IMR-90 (cell line): ENCODE data around the gene ZNF621. TPM values are rescaled to one million over a fixed set of nuclear protein-coding genes. Genes with fewer than 3 reads are reported as not detected.
"Not testable (repeated sequence)": the region's sequence is repeated elsewhere in the genome, so short reads cannot be mapped to it uniquely, and the experiment has no call there.

ENCODE experiments used
- ATAC-seq: fragments of 200-7000 bp; cut with Tn5 transposase; 2 replicates; pipeline ENCODE4 v1.9.1; 2020; ENCODE audit warnings: low read depth, mild to moderate bottlenecking, moderate library complexity
- BruUV-seq: library from RNA; stranded (reverse); fragments of 400-500 nt; replicated peaks from 2 replicates; lab custom pipeline; 2021; lab: Mats Ljungman, UMichigan
- CTCF ChIA-PET: fragments of 300-600 bp; formaldehyde crosslinking; extraction: SDS; loops from one replicate; lab custom pipeline; 2021; ENCODE audit warnings: antibody characterized with exemption; lab: Yijun Ruan, JAX
- POLR2A ChIA-PET: fragments of 300-600 bp; sonication (Branson Sonifier 250); formaldehyde crosslinking; loops from one replicate; lab custom pipeline; 2022; ENCODE audit warnings: antibody characterized with exemption; ENCODE audit not compliant: unreplicated experiment; lab: Charles Lee
- DNase-seq: peaks from one replicate; pipeline ENCODE4 v3.0.0; 2013
- H2AFZ ChIP-seq: replicated peaks from 2 replicates; pipeline ENCODE3; 2013; ENCODE audit warnings: low read length, mild to moderate bottlenecking; ENCODE audit not compliant: poor library complexity
- H2AK5ac ChIP-seq: 2 replicates; pipeline ENCODE4 v1.6.1; 2013; ENCODE audit warnings: low read depth, low read length, inconsistent platforms
- H2AK9ac ChIP-seq: replicated peaks from 2 replicates; pipeline ENCODE3; 2013; ENCODE audit warnings: mild to moderate bottlenecking, low read depth, low read length, moderate library complexity; ENCODE audit not compliant: poor library complexity
- H2BK120ac ChIP-seq: 2 replicates; pipeline ENCODE4 v1.6.1; 2013; ENCODE audit warnings: low read depth, low read length, inconsistent platforms
- H2BK15ac ChIP-seq: 3 replicates; pipeline ENCODE4 v1.6.1; 2013; ENCODE audit warnings: low read depth, low read length, inconsistent platforms
- H2BK20ac ChIP-seq: 2 replicates; pipeline ENCODE4 v1.6.1; 2013; ENCODE audit warnings: low read depth, mild to moderate bottlenecking, inconsistent platforms, low read length, moderate library complexity
- H2BK5ac ChIP-seq: 2 replicates; pipeline ENCODE4 v1.6.1; 2013; ENCODE audit warnings: mild to moderate bottlenecking, low read depth, low read length, inconsistent platforms; ENCODE audit not compliant: poor library complexity, severe bottlenecking
- H3K14ac ChIP-seq: replicated peaks from 2 replicates; pipeline ENCODE4 v1.6.1; 2013; ENCODE audit warnings: low read depth, low read length, inconsistent platforms
- H3K18ac ChIP-seq: 2 replicates; pipeline ENCODE4 v1.6.1; 2013; ENCODE audit warnings: low read depth, low read length, control low read depth
- H3K23ac ChIP-seq: 2 replicates; pipeline ENCODE4 v1.6.1; 2013; ENCODE audit warnings: low read depth, low read length, inconsistent platforms
- H3K27ac ChIP-seq: 2 replicates; pipeline ENCODE4 v1.5.1; 2013; ENCODE audit warnings: mild to moderate bottlenecking, control low read depth, low read length; ENCODE audit not compliant: insufficient read depth
- H3K27me3 ChIP-seq: 2 replicates; pipeline ENCODE4 v1.6.1; 2013; ENCODE audit warnings: low read length; ENCODE audit not compliant: control insufficient read depth, insufficient read depth
- H3K36me3 ChIP-seq: 2 replicates; pipeline ENCODE4 v1.6.1; 2013; ENCODE audit warnings: low read length, mixed read lengths; ENCODE audit not compliant: control insufficient read depth, insufficient read depth
- H3K4ac ChIP-seq: 2 replicates; pipeline ENCODE4 v1.6.1; 2013; ENCODE audit warnings: low read depth, low read length, inconsistent platforms
- H3K4me1 ChIP-seq: 2 replicates; pipeline ENCODE4 v1.6.1; 2013; ENCODE audit warnings: low read length, mixed read lengths; ENCODE audit not compliant: control insufficient read depth, insufficient read depth
- H3K4me2 ChIP-seq: 2 replicates; pipeline ENCODE4 v1.6.1; 2013; ENCODE audit warnings: low read depth, mild to moderate bottlenecking, control low read depth, low read length, moderate library complexity
- H3K4me3 ChIP-seq: 2 replicates; pipeline ENCODE4 v1.5.1; 2013; ENCODE audit warnings: low read depth, mild to moderate bottlenecking, control low read depth, low read length, moderate library complexity; ENCODE audit not compliant: insufficient read depth
- H3K56ac ChIP-seq: 2 replicates; pipeline ENCODE4 v1.6.1; 2013; ENCODE audit warnings: low read length, inconsistent platforms; ENCODE audit not compliant: insufficient read depth; ENCODE audit errors: extremely low read depth
- H3K79me1 ChIP-seq, 2 experiments: 2 replicates each; pipeline ENCODE4 v1.6.1; 2013; ENCODE audit warnings: low read length in 2 of 2, inconsistent platforms in 1 of 2, low read depth in 1 of 2
- H3K9ac ChIP-seq: 2 replicates; pipeline ENCODE4 v1.6.1; 2013; ENCODE audit warnings: low read depth, low read length, control low read depth
- H3K9me1 ChIP-seq: 2 replicates; pipeline ENCODE4 v1.6.1; 2013; ENCODE audit warnings: low read length, inconsistent platforms; ENCODE audit not compliant: insufficient read depth
- H3K9me3 ChIP-seq: 2 replicates; pipeline ENCODE4 v1.6.1; 2013; ENCODE audit warnings: low read length; ENCODE audit not compliant: control insufficient read depth, insufficient read depth
- H4K20me1 ChIP-seq: 2 replicates; pipeline ENCODE4 v1.6.1; 2013; ENCODE audit warnings: low read length, inconsistent platforms; ENCODE audit not compliant: insufficient read depth
- H4K5ac ChIP-seq: 2 replicates; pipeline ENCODE4 v1.6.1; 2013; ENCODE audit warnings: mild to moderate bottlenecking, low read depth, low read length, control low read depth
- H4K8ac ChIP-seq, 2 experiments: 2 replicates each; pipeline ENCODE4 v1.6.1; 2013; ENCODE audit warnings: low read depth in 2 of 2, low read length in 2 of 2, control low read depth in 1 of 2, inconsistent platforms in 1 of 2
- H4K91ac ChIP-seq: 2 replicates; pipeline ENCODE4 v1.6.1; 2013; ENCODE audit warnings: low read depth, low read length, inconsistent platforms; ENCODE audit not compliant: insufficient read depth
- FOS ChIP-seq: fragments of 150-350 bp; IDR thresholded peaks from 2 replicates; pipeline ENCODE4 v1.6.1; 2016; ENCODE audit warnings: low read depth, low read length
- WGBS, 2 experiments: methylation state at CpG; one replicate each; pipeline versions ENCODE4 v1.1.5 to v1.1.7; 2013; ENCODE audit warnings: missing lambda C conversion rate in 2 of 2; ENCODE audit not compliant: insufficient read length in 1 of 2; ENCODE audit errors: extremely low coverage in 2 of 2; 5-methylcytosine and 5-hydroxymethylcytosine counted together
- dilution Hi-C: fragments of 300-500 bp; cut with HindIII; formaldehyde crosslinking; loops from one replicate; pipeline ENCODE4 v1.14.3; 2018; ENCODE audit warnings: low sequenced_read_pairs; ENCODE audit not compliant: unreplicated experiment
- in situ Hi-C: fragments of 300-500 bp; cut with MboI; formaldehyde crosslinking; loops from 3 replicates; pipeline ENCODE4 v1.14.3; 2019; ENCODE audit warnings: low sequenced_read_pairs, inconsistent platforms, mixed read lengths
- intact Hi-C: fragments of 100-400 bp; cut with micrococcal nuclease; formaldehyde crosslinking; loops from 2 replicates; pipeline ENCODE4 v1.10.0; 2022
- polyA plus RNA-seq, 3 experiments: library from polyadenylated mRNA; depleted of rRNA; stranded (reverse); fragments of >200 nt; gene quantifications; 2 replicates each; pipeline ENCODE4 v1.2.3, GENCODE V29; 2012; ENCODE audit warnings: low replicate concordance in 1 of 3
- total RNA-seq: library from RNA; depleted of rRNA; stranded (reverse); fragments of >200 nt; gene quantifications from 2 replicates; pipeline ENCODE4 v1.2.3, GENCODE V29; 2012

Gene ZNF621
- total and polyA plus RNA-seq, 2 of the 4 experiments (the other 2 are of a cell fraction): 7.3 to 8.3 TPM

- no peaks in the 10 kb centered on the region for H3K36me3 ChIP-seq
- H3K27ac ChIP-seq: no peak overlapping the region
- no peaks in the 10 kb centered on the region for H3K9me1 ChIP-seq
- H4K5ac ChIP-seq: no peak overlapping the region
- no peak overlapping the region for H2BK15ac ChIP-seq
- no TSS peak for BruUV-seq
- no peak overlapping the region for H2AK5ac ChIP-seq
- H3K9ac ChIP-seq: no peak overlapping the region
- H3K56ac ChIP-seq: no peak overlapping the region
- no peaks in the 10 kb centered on the region for H3K79me1 ChIP-seq
- DNase-seq (no peak), ATAC-seq (no peak)
- no peak overlapping the region for H3K4me2 ChIP-seq
- no peak overlapping the region for H2AK9ac ChIP-seq
- POLR2A ChIA-PET: no interaction called here
- H3K18ac ChIP-seq: no peak overlapping the region
- dilution Hi-C loops: no loop called here
- H3K23ac ChIP-seq: no peak overlapping the region
- H3K4ac ChIP-seq: no peak overlapping the region
- 71% methylated on average over 1 of the region's 7 CpGs; no CpG with 5 or more reads in 1 of the 2 experiments for WGBS, 2 experiments
- in situ Hi-C loops: no loop called here
- no peak for TF ChIP-seq FOS
- CTCF ChIA-PET: no interaction called here
- no peaks in the 10 kb centered on the region for H3K9me3 ChIP-seq
- H4K8ac ChIP-seq: no peak overlapping the region
- H3K27me3 ChIP-seq: no peaks in the 10 kb centered on the region
- H3K14ac ChIP-seq: no peak overlapping the region
- no peak overlapping the region for H2BK5ac ChIP-seq
- H4K91ac ChIP-seq: no peak overlapping the region
- intact Hi-C loops: no loop called here
- H2BK120ac ChIP-seq: no peak overlapping the region
- H4K20me1 ChIP-seq: no peaks in the 10 kb centered on the region
- H3K4me3 ChIP-seq: no peak overlapping the region
- no peaks in the 10 kb centered on the region for H3K4me1 ChIP-seq
- no peak overlapping the region for H2AFZ ChIP-seq
- no peak overlapping the region for H2BK20ac ChIP-seq
Measured at GRCh38 chr3:40557575-40558161, 32.9 kb downstream of the ZNF621 start.

- CTCF ChIA-PET: interaction anchor here (0.5 kb wide), 1 partner anchor 1157 kb away, joined by 5 read pairs; no protein-coding TSS in a partner anchor
- H3K9me1 ChIP-seq, H3K9me3 ChIP-seq, H3K56ac ChIP-seq, H2AK9ac ChIP-seq, BruUV-seq, H4K5ac ChIP-seq, H2BK20ac ChIP-seq, H4K20me1 ChIP-seq, H2AFZ ChIP-seq, H3K18ac ChIP-seq, H3K4me3 ChIP-seq, H2BK120ac ChIP-seq, H3K27ac ChIP-seq, ATAC-seq, DNase-seq, H3K14ac ChIP-seq, H3K27me3 ChIP-seq, H2BK5ac ChIP-seq, H4K91ac ChIP-seq, POLR2A ChIA-PET, dilution Hi-C loops, in situ Hi-C loops, H3K9ac ChIP-seq, H3K4ac ChIP-seq, H3K36me3 ChIP-seq, H3K4me1 ChIP-seq, intact Hi-C loops, H4K8ac ChIP-seq, H3K4me2 ChIP-seq, H3K23ac ChIP-seq, H2AK5ac ChIP-seq, H2BK15ac ChIP-seq, H3K79me1 ChIP-seq: not testable (repeated sequence)
- no CpG with 5 or more reads among the region's 9 CpGs for WGBS, 2 experiments
Measured at GRCh38 chr3:40562482-40562881, 37.7 kb downstream of the ZNF621 start.
